Measurements from ENCODE around the gene BBS12. TPM values are rescaled to one million over a fixed set of nuclear protein-coding genes. Genes with fewer than 3 reads are reported as not detected.

BBS12 gene
- total and polyA plus RNA-seq, 2 donors (not counting 1 experiment from before 2014, with no cell fraction given): 0.25 to 3.4 TPM

DNA sequence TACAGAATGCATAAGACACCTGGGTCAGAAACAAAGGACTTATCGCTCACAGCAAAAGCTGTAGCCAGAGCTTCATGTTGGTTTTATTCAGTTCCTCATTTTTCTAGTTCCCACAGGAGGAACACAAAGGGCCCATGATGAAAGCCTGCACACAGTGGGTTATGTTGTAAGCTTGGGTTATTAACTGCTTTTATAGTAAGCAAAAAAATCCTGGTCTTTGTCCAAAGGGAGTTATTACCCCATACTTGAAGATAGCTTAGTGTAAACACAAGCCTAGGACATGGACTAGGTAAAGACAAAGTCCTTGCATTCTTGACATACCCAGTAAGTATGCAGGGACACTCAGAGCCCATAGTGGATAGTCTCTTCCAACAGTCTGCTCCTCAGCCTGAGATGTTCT lies 11.7 kb downstream of the BBS12 start:
- Histone ChIP-seq H4K20me1 (ENCODE audit: control insufficient read depth, insufficient read depth, low read length, poor library complexity, severe bottlenecking) (no peaks in the 10 kb centered on the region), H3K4me3 (ENCODE audit: control extremely low read depth in 1 of 5, extremely low read depth in 1 of 5, insufficient read depth in 1 of 5, low read depth in 2 of 5, low read length in 4 of 5) (no peak overlapping the region), H3K9me3 (ENCODE audit: control extremely low read depth in 1 of 3, control insufficient read depth in 2 of 3, insufficient read depth in 1 of 3, low read length in 2 of 3) (no peaks in the 10 kb centered on the region), H3K4me2 (replicated peaks; ENCODE audit: low read depth, low read length, poor library complexity, severe bottlenecking) (no peak overlapping the region), H3K27ac (ENCODE audit: low read length in 2 of 2) (no peak overlapping the region), H3K36me3 (replicated peaks in 1 of 2; ENCODE audit: control extremely low read depth in 1 of 2, control insufficient read depth in 1 of 2, extremely low read depth in 1 of 2, insufficient read depth in 2 of 2, low read length in 1 of 2) (no peaks in the 10 kb centered on the region), H3K27me3 (replicated peaks in 1 of 4; ENCODE audit: control extremely low read depth in 1 of 4, control insufficient read depth in 3 of 4, insufficient read depth in 4 of 4, low read length in 3 of 4) (no peaks in the 10 kb centered on the region), H3K4me1 (ENCODE audit: control insufficient read depth in 2 of 2, insufficient read depth in 2 of 2, low read length in 2 of 2) (no peaks in the 10 kb centered on the region), H2AFZ (ENCODE audit: insufficient read depth, low read depth, low read length, poor library complexity, severe bottlenecking) (no peak overlapping the region), H3K9ac (ENCODE audit: low read length) (no peak overlapping the region), H3K79me2 (ENCODE audit: control insufficient read depth, insufficient read depth, low read length) (no peaks in the 10 kb centered on the region)
- POLR2A ChIA-PET: interaction anchor here (0.6 kb wide), 1 partner anchor 12 kb away, joined by 3 read pairs; the partner anchor contains the start of gene BBS12
- no CpG with 5 or more reads among the region's 1 CpG for WGBS (ENCODE audit: insufficient coverage)
- Mint-ChIP-seq H3K9me3 (ENCODE audit: insufficient read depth) (no peaks in the 10 kb centered on the region), H3K27me3 (no peaks in the 10 kb centered on the region), H3K27ac (no peak overlapping the region), H3K4me1 (no peaks in the 10 kb centered on the region), H3K4me3 (no peak overlapping the region)
- no peak for ATAC-seq (ENCODE audit: low read depth)
- TF ChIP-seq, protein P1, sequence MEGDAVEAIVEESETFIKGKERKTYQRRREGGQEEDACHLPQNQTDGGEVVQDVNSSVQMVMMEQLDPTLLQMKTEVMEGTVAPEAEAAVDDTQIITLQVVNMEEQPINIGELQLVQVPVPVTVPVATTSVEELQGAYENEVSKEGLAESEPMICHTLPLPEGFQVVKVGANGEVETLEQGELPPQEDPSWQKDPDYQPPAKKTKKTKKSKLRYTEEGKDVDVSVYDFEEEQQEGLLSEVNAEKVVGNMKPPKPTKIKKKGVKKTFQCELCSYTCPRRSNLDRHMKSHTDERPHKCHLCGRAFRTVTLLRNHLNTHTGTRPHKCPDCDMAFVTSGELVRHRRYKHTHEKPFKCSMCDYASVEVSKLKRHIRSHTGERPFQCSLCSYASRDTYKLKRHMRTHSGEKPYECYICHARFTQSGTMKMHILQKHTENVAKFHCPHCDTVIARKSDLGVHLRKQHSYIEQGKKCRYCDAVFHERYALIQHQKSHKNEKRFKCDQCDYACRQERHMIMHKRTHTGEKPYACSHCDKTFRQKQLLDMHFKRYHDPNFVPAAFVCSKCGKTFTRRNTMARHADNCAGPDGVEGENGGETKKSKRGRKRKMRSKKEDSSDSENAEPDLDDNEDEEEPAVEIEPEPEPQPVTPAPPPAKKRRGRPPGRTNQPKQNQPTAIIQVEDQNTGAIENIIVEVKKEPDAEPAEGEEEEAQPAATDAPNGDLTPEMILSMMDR (IDR thresholded peaks at IDR 0.05): no peak
- TF ChIP-seq EZH2 (IDR thresholded peaks at IDR 0.05; ENCODE audit: borderline replicate concordance, insufficient read depth, low read depth, low read length, poor library complexity, severe bottlenecking): no peak
- CTCF ChIA-PET: interaction anchor here (1.5 kb wide), 1 partner anchor 13 kb away, joined by 8 read pairs; no protein-coding TSS in a partner anchor
- intact Hi-C loops (cut with micrococcal nuclease): no loop called here
- no peak for DNase-seq

DNA sequence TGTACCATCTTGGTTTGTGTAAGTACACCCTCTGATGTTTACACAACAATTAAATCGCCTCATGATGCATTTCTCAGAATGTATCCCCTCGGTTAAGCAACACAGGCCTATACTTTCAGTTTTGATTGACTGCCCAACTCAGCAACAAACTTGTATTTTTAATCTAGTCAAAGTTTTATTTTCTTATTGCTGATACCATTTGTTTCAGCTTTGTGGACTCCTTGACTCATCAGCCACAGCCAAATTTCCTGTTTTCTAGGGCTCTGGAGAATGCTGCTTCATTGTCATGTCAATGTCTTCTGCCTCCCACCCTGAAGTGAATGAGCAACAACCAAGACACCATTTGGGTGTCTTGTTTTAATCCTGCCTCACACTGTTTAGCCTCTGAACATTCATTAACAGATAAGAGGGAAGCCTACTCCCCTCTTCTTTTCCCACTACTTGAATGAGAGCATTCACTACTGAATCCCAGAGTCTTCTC lies 14.0 kb downstream of the BBS12 start:
- no peaks in the 10 kb centered on the region for H3K9me3 ChIP-seq (ENCODE audit: control extremely low read depth in 1 of 3, control insufficient read depth in 2 of 3, insufficient read depth in 1 of 3, low read length in 2 of 3)
- H3K9ac ChIP-seq (ENCODE audit: low read length): no peak overlapping the region
- DNase-seq (no peak), ATAC-seq (ENCODE audit: low read depth) (no peak)
- no peaks in the 10 kb centered on the region for H3K79me2 ChIP-seq (ENCODE audit: control insufficient read depth, insufficient read depth, low read length)
- H3K27me3 ChIP-seq (replicated peaks in 1 of 4; ENCODE audit: control extremely low read depth in 1 of 4, control insufficient read depth in 3 of 4, insufficient read depth in 4 of 4, low read length in 3 of 4): peaks cover 0 to 14% (median 4%) of the 10 kb centered on the region in 4 experiments
- no peaks in the 10 kb centered on the region for H4K20me1 ChIP-seq (ENCODE audit: control insufficient read depth, insufficient read depth, low read length, poor library complexity, severe bottlenecking)
- Mint-ChIP-seq H3K4me1 (no peaks in the 10 kb centered on the region), H3K27me3 (peaks cover 18% of the 10 kb centered on the region), H3K9me3 (ENCODE audit: insufficient read depth) (no peaks in the 10 kb centered on the region), H3K4me3 (no peak overlapping the region), H3K27ac (no peak overlapping the region)
- ChIA-PET POLR2A (no interaction called here), CTCF (interaction anchor here (0.5 to 1.7 kb wide), 2 partner anchors 9 to 455 kb away, joined by 3 to 4 read pairs; no protein-coding TSS in a partner anchor)
- TF ChIP-seq, protein P1 (IDR thresholded peaks at IDR 0.05): no peak
- no peak for TF ChIP-seq EZH2 (IDR thresholded peaks at IDR 0.05; ENCODE audit: borderline replicate concordance, insufficient read depth, low read depth, low read length, poor library complexity, severe bottlenecking)
- 83% methylated on average over 2 of the region's 2 CpGs for WGBS (ENCODE audit: insufficient coverage)
- H3K27ac ChIP-seq (ENCODE audit: low read length in 2 of 2): no peak overlapping the region
- no peak overlapping the region for H2AFZ ChIP-seq (ENCODE audit: insufficient read depth, low read depth, low read length, poor library complexity, severe bottlenecking)
- H3K36me3 ChIP-seq (replicated peaks in 1 of 2; ENCODE audit: control extremely low read depth in 1 of 2, control insufficient read depth in 1 of 2, extremely low read depth in 1 of 2, insufficient read depth in 2 of 2, low read length in 1 of 2): no peaks in the 10 kb centered on the region
- H3K4me1 ChIP-seq (ENCODE audit: control insufficient read depth in 2 of 2, insufficient read depth in 2 of 2, low read length in 2 of 2): no peaks in the 10 kb centered on the region
- H3K4me2 ChIP-seq (replicated peaks; ENCODE audit: low read depth, low read length, poor library complexity, severe bottlenecking): no peak overlapping the region
- intact Hi-C loops (cut with micrococcal nuclease): no loop called here
- no peak overlapping the region for H3K4me3 ChIP-seq (ENCODE audit: control extremely low read depth in 1 of 5, extremely low read depth in 1 of 5, insufficient read depth in 1 of 5, low read depth in 2 of 5, low read length in 4 of 5)

Data from B cell (primary cell).